ENCODE measurements around the gene B9D1.

GRCh38 chr17:19390951-19391350 is 28.4 kb upstream of the B9D1 start:
- TF ChIP-seq CTCF (IDR thresholded peaks at IDR 0.05): no peak
- TF ChIP-seq POLR2A (IDR thresholded peaks at IDR 0.05): no peak
